GM18909 (cell line): ENCODE measurements around the gene SLC7A14.

ENCODE experiments used
- ATAC-seq: cut with Tn5 transposase; IDR thresholded peaks from one replicate; pipeline ENCODE4 v1.9.1; 2021; ENCODE audit warnings: mild to moderate bottlenecking; ENCODE audit not compliant: unreplicated experiment, poor library complexity

Gene SLC7A14

GRCh38 chr3:170437696-170438407, 148.0 kb downstream of the SLC7A14 start:
- no peak for ATAC-seq

GRCh38 chr3:170437176-170437575, 148.7 kb downstream of the SLC7A14 start:
- ATAC-seq = no peak

- no peak for ATAC-seq
Measured at GRCh38 chr3:170436697-170437096, 149.2 kb downstream of the SLC7A14 start.

GRCh38 chr3:170432416-170432815, 153.5 kb downstream of the SLC7A14 start:
- no peak for ATAC-seq

GRCh38 chr3:170431054-170431453, 154.8 kb downstream of the SLC7A14 start:
- ATAC-seq = no peak

GRCh38 chr3:170429050-170429449, 156.8 kb downstream of the SLC7A14 start:
- ATAC-seq = peak; percentile 51

GRCh38 chr3:170428095-170428494, 157.8 kb downstream of the SLC7A14 start:
- ATAC-seq = no peak

- no peak for ATAC-seq
Measured at GRCh38 chr3:170426240-170426797, 159.6 kb downstream of the SLC7A14 start.

- ATAC-seq = no peak
Measured at GRCh38 chr3:170425491-170426239, 160.2 kb downstream of the SLC7A14 start.

GRCh38 chr3:170424879-170425278, 161.0 kb downstream of the SLC7A14 start:
- ATAC-seq = no peak

GRCh38 chr3:170423001-170423615, 162.8 kb downstream of the SLC7A14 start:
- no peak for ATAC-seq

GRCh38 chr3:170421758-170422157, 164.1 kb downstream of the SLC7A14 start:
- ATAC-seq = no peak

GRCh38 chr3:170421111-170421641, 164.7 kb downstream of the SLC7A14 start:
- no peak for ATAC-seq

- ATAC-seq = no peak
Measured at GRCh38 chr3:170420307-170420821, 165.5 kb downstream of the SLC7A14 start.

- no peak for ATAC-seq
Measured at GRCh38 chr3:170419557-170420087, 166.3 kb downstream of the SLC7A14 start.

- ATAC-seq = no peak
Measured at GRCh38 chr3:170418422-170419398, 167.2 kb downstream of the SLC7A14 start, which contains the start of gene CLDN11. Gene CLDN11 (plus strand): TSS chr3:170418868. CDS start chr3:170419067, 199 bp downstream.

- no peak for ATAC-seq
Measured at GRCh38 chr3:170417090-170417489, 168.8 kb downstream of the SLC7A14 start.

- ATAC-seq = peak; percentile 63
Measured at GRCh38 chr3:170414202-170414663, 171.6 kb downstream of the SLC7A14 start.

GRCh38 chr3:170413291-170413690, 172.6 kb downstream of the SLC7A14 start:
- no peak for ATAC-seq
